ENCODE measurements around the gene CEP350.
"Not testable (repeated sequence)": the region's sequence is repeated elsewhere in the genome, so short reads cannot be mapped to it uniquely, and the experiment has no call there.

CEP350 gene

DNA sequence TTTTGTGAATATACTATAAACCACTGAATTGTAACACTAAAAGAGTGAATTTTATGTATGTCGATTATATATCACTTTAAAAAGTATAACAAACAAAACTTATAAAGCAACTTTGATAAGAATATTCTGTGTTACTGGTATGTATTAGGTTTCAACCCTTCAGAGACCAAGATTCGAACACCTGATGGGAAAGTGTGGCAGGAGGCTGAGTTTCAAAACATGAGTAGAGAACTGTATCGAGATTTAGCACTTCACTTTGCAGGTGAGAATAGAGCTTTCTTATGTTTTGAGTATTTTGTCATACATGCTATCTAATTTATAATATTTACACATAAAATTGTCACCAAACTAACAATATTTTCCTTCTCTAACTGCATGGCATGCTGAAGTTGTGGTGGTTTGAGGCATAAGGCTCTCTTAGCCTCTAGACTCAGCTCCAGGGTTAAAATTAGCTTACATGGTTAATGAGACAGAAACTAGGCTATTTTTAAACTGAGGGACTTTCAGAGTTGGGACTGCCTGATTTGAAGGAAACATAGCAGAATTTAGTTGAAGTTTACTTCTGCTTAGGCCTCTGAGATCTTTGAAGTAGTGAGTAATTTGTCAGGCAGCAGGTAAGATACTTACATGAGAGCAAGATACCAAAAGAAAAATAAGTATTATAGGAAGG is 48.6 kb downstream of the CEP350 start:
- no peak overlapping the region for H3K4me3 ChIP-seq (ENCODE audit: low read depth, low read length)
- DNase-seq (ENCODE audit: low read depth): no peak
- in situ Hi-C loops (cut with HindIII; ENCODE audit: low sequenced_read_pairs): no loop called here
- TF ChIP-seq, protein P1, sequence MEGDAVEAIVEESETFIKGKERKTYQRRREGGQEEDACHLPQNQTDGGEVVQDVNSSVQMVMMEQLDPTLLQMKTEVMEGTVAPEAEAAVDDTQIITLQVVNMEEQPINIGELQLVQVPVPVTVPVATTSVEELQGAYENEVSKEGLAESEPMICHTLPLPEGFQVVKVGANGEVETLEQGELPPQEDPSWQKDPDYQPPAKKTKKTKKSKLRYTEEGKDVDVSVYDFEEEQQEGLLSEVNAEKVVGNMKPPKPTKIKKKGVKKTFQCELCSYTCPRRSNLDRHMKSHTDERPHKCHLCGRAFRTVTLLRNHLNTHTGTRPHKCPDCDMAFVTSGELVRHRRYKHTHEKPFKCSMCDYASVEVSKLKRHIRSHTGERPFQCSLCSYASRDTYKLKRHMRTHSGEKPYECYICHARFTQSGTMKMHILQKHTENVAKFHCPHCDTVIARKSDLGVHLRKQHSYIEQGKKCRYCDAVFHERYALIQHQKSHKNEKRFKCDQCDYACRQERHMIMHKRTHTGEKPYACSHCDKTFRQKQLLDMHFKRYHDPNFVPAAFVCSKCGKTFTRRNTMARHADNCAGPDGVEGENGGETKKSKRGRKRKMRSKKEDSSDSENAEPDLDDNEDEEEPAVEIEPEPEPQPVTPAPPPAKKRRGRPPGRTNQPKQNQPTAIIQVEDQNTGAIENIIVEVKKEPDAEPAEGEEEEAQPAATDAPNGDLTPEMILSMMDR (IDR thresholded peaks at IDR 0.05; ENCODE audit: low read depth, low read length, missing control alignments): no peak

DNA sequence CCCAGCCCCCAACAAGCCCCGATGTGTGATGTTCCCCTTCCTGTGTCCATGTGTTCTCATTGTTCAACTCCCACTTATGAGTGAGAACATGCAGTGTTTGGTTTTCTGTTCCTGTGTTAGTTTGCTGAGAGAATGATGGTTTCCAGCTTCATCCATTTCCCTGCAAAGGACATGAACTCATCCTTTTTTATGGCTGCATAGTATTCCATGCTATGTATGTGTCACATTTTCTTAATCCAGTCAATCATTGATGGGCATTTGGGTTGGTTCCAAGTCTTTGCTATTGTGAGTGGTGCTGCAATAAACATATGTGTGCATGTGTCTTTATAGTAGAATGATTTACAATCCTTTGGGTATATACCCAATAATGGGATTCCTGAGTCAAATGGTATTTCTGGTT is 52.2 kb downstream of the CEP350 start:
- DNase-seq (ENCODE audit: low read depth); in situ Hi-C loops (cut with HindIII; ENCODE audit: low sequenced_read_pairs); H3K4me3 ChIP-seq (ENCODE audit: low read depth, low read length): not testable (repeated sequence)

DNA sequence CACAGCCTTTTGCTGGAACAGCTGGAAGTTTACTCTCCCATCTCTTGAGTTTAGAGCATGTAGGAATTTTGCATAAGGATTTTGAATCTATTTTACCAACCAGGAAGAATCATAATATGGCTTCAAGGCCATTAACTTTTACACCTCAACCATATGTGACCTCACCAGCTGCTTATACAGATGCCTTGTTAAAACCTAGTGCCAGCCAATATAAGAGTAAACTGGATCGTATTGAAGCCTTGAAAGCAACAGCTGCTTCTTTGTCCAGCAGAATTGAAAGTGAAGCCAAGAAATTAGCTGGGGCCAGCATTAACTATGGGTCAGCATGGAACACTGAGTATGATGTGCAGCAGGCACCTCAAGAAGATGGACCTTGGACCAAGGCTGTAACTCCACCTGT is 65.4 kb downstream of the CEP350 start:
- in situ Hi-C loops (cut with HindIII; ENCODE audit: low sequenced_read_pairs): no loop called here
- no peak for DNase-seq (ENCODE audit: low read depth)
- no peak overlapping the region for H3K4me3 ChIP-seq (ENCODE audit: low read depth, low read length)
- TF ChIP-seq, protein P1 (IDR thresholded peaks at IDR 0.05; ENCODE audit: low read depth, low read length, missing control alignments): no peak

DNA sequence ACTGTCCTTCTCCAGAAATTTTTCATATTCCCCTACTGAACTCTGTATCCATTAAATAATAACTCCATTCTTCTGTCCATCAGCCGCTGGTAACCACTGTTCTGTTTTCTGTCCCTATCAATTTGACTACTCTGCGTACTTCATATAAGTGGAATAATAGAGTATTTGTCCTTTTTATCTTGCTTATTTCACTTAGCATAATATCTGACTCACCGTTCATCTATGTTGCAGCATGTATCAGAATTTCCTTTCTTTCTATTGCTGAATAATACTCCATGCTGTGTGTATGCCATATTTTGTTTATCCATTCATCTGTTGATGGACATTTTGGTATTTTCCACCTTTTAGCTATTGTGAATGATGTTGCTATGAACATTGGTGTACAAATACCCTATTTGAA is 71.9 kb downstream of the CEP350 start:
- DNase-seq (ENCODE audit: low read depth): no peak
- no peak overlapping the region for H3K4me3 ChIP-seq (ENCODE audit: low read depth, low read length)
- TF ChIP-seq, protein P1 (IDR thresholded peaks at IDR 0.05; ENCODE audit: low read depth, low read length, missing control alignments): no peak
- in situ Hi-C loops (cut with HindIII; ENCODE audit: low sequenced_read_pairs): no loop called here

DNA sequence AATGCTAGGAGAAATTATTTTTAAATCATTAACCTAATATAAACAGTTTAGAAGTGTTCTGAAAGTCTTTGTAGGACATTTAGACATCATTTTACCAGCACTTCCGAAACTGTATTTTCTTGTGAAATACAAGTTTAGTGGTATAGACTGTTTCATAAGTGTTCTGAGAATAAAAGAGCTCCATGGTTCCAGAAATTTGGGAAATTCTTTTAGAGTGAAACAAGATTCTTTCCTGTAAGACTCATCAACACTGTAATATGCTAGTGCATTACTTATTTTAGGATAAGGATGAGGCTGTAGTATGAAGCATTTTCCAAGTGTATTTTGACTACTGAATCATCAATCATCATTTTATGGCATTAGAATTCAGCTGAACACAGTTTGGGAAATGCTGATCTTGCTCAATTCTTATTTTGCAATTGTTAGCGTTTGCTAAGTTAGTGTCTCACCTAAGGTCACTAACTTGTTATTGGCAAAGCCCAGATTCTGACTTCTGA is 73.4 kb downstream of the CEP350 start:
- H3K4me3 ChIP-seq (ENCODE audit: low read depth, low read length): no peak overlapping the region
- TF ChIP-seq, protein P1 (IDR thresholded peaks at IDR 0.05; ENCODE audit: low read depth, low read length, missing control alignments): no peak
- DNase-seq (ENCODE audit: low read depth): peak; percentile 24
- in situ Hi-C loops (cut with HindIII; ENCODE audit: low sequenced_read_pairs): no loop called here

DNA sequence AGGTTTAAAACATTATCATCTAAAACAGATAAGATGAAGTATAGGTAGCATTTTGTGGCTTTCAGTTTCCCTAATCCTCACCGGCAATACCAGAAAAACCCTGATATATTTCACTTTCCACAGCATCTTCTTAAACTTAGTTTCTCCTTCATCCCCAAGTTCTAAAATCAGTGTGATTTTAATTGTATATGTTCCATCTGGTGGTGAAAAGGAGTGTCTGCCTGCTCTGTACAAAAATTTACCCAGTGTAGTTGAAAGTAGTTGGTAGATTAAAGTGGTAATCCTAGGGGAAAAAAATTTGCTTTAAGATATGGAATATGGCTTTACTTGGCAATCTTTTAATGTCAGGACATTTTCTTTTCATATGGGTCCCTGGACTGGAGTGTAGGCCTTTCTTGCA is 74.3 kb downstream of the CEP350 start:
- in situ Hi-C loops (cut with HindIII; ENCODE audit: low sequenced_read_pairs): no loop called here
- no peak for DNase-seq (ENCODE audit: low read depth)
- TF ChIP-seq, protein P1 (IDR thresholded peaks at IDR 0.05; ENCODE audit: low read depth, low read length, missing control alignments): no peak
- no peak overlapping the region for H3K4me3 ChIP-seq (ENCODE audit: low read depth, low read length)

DNA sequence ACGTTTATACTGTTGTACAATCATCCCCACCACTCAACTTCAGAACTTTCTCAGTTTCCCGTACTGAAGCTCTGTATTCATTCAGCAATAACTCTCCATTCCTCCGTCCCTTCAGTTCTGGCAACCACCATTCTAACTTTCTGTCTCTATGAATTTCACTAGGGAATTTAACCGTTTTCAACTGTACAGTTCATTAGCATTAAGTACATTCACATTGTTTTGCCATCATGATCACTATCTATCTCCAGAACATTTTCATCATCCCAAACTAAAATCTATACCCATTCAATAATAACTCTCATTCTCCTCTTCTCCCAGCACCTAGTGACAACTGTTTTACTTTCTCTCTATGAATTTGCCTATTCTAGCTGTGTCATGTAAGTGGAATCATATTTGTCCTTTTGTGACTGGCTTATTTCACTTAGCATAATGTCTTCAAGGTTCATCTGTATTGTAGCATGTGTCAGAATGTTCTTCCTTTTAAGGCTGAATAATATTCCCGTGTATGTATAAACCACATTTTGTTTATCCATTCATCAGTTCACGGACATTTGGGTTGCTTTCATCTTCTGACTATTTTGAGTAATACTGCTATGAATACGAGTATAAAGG is 75.0 kb downstream of the CEP350 start:
- no peak for DNase-seq (ENCODE audit: low read depth)
- TF ChIP-seq, protein P1 (IDR thresholded peaks at IDR 0.05; ENCODE audit: low read depth, low read length, missing control alignments): no peak
- no peak overlapping the region for H3K4me3 ChIP-seq (ENCODE audit: low read depth, low read length)
- in situ Hi-C loops (cut with HindIII; ENCODE audit: low sequenced_read_pairs): no loop called here
